NCI-H510A (cell line): ENCODE results near the gene TBL1Y.
"Not testable (repeated sequence)": the region's sequence is repeated elsewhere in the genome, so short reads cannot be mapped to it uniquely, and the experiment has no call there.

Experiments
- DNase-seq: peaks from one replicate; lab custom pipeline; 2025; lab: John Stamatoyannopoulos, UW

The TBL1Y gene

DNA sequence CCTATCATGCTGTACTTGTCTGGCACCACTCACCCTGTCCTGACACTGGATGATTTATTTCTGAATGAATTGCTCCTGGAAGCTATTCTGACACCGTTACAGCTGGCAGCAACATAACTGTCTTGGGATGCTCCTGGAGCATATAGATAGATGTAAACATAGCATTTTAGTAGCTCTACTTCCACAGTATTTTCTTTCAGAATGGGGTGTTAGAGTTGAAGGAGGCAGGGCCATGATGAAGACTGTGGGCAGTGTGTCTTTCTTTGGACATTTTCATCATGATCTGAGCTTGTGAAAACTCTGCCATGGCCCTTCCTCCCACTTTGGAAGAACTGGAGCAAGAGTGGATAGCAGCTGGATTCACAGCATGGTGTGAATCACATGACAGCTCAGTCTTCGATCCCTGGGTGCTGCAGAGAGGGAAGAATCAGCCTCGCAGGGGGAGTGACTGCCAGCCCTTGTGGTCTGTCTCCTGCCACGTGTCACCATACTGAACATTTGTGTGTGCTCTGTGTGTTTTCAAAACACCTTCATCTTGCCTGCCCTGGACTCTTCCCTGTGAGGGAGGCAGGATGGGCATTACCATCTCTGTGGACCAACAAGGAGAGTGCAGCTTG is 61.9 kb downstream of the TBL1Y start:
- no peak for DNase-seq

DNA sequence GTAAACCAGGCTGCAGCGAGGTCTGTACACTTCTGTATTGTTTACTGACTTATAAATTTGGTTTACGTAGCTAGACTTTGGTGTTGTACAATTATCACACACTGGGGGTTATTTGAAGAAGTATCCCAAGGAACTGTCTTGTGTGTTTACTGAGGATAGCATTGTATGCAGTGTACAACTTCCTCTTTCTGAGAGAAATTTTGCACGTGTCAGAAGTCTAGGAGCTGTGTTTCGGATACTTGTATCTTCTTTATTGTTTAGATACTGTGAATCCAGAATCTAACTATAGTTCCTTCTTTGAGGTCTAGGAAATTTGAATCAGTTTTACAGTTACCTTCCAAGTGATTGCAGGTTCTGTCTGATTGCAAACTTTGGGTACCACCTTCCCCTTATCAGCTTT is 64.5 kb downstream of the TBL1Y start:
- DNase-seq = no peak

DNA sequence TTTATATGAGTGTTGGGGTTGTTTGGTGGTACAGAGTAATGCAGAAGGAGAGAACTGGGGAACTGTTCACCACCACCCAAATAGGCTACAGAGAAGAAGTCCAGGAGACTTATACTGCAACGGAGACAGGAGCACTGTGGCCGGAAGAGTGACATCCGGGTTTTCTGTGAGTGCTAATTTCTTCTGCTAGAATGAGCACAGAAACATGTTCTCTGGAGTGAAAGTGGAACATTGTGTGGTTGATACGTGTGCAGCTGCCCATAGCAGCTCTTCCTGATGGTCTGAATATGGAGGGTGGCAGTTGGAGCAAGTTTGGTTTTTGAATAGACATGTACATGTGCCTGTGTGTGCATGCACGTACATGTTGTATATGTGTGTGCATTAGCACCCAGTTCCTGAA is 67.3 kb downstream of the TBL1Y start:
- DNase-seq = no peak

DNA sequence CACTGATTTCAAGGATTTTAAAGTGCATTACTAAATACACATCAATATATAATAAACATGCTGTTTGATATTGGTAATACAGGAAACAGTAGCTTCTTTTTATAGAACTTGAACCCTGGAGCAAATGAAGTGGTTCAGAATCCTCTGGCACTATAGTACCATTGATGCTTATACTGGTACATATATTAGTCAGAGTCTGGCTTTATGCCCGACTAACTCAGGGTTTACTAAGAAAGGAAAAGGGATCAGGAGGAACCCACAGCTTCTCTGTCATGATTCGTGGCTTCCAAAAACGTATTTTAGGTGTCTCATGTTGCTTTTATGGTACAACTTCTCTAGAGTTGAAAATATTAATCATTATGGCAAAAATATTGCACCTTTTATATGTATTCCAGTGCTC is 72.7 kb downstream of the TBL1Y start:
- DNase-seq = no peak

DNA sequence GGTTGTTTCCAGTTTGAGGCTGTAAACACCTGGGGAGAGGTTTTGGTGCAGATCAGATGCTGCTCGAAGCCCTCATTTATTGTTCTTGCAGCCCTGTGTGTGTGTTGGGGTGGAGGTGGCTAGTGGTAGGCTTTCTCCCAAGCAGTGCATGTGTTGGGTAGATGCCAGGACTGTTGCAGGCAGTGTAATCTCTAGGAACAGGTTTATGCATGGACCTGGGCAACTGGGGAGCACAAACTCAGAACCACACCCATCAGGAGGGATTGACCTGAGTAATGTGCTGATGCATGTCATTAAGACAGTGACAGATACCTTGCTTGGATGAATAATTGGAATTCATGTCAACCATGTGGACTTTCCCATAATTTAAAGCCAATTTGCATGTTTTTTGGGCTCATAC is 77.3 kb downstream of the TBL1Y start:
- DNase-seq = no peak

DNA sequence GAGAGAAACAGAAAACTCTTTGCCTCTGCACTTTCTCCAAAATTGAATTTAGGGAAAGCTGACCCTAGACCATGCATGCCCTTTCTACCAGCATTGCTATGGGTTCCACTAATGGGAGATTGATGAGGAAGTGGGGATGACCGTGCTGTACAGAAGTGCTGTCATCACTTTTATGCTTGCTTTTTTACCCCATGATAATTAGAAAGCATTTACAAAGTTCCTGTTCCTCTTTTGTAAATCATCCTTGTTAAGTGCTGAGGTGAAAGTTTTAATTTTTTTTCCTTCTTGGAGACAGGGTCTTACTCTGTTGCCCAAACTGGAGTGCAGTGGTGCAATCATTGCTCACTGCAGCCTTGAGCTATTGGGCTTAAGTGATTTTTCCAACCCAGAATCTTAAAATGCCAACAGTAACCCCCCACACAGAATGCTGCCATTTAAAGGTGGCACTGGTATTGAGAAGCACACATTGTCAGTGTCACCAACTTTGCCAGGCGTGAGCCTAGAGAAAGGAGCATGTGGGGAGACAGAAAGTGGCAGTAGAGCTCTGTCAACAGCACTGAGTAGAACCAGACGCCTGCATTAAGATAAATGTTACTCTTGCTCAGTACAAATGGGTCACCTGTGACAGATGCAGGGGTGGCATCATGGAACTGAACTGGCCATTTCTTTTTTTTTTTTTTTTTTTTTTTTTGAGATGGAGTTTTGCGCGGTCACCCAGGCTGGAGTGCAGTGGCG is 79.6 kb downstream of the TBL1Y start:
- no peak for DNase-seq

DNA sequence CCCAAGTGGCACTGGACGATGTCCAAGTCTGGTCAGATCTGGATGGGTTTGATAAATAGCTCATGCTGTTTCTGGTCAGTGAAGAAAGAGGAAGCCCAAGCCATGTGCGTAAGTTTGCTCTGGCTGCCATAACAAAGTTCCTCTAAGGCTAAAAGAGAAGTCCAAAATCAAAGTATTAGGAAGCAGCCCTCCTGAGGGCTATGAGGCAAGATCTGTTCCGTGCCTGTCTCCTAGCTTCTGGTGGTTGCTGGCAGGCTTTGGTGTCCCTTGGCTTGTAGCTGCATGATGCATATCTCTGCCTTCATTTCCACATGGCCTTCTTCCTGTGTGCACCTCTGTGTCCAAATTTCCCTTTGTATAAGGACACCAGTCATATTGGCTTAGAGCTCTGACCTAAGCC is 81.5 kb downstream of the TBL1Y start:
- no peak for DNase-seq

DNA sequence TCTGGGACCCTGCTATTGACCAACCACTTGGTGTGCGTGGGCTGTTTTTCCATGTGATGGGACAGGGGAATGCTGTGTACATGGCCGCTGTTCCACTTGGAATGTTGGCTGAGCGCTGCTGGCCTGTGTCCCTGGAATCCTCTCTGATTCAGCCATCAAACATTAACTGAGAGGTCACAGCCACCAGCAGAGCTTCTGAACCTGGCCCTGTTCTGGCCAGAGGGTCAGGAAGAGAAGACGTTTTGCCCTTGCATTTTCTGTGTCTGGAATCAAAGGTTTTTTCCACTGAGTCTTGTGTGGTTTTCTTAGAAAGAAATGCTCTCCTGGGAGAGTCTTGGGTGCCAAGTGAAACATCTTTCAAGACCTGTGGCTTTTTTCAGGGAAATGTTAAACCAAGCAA is 85.5 kb downstream of the TBL1Y start:
- DNase-seq = no peak

DNA sequence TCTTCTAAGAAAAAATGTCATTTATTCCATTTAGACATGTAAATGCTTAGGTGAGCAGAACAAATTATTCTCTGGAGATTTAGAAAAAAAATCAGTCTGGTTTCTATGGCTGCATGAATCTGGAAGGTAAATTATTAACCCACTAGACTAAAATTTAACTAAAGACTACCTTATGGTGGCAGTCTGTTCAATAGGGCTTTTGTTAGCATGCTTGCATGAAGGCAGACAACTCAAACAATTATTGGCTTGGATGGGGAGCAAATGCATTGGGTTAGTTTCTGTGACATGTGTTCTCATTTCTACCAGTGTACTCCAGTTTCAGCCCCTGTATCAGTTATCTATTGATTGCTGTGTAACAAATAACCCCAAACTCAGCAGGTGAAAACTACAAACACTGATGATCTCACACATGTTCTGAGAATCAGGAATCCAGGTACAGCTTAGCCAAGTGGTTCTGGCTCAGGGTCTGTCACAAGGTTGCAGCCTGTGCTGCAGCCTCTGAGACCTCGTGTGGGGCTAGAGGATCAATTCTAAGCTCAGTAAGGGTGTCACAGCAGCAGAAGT is 87.1 kb downstream of the TBL1Y start:
- DNase-seq = no peak

DNA sequence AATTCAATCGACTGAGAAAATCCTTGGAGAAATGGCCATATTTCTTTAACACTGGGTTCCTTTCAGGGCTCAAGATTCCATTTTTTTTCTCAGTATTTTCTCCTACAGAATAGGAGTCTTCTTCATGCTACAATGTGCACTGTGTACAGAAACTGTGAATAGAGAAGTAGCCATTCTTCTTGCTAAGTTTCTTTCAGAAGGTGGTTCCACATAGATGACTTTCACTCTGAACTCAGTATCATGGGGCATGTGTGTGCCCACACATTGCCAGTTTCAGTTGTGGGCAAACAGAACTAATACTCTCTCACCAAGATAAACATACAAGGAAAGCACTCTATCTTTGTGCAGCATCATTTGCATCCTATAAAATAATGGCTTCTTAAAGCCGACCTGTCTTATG is 89.4 kb downstream of the TBL1Y start:
- no peak for DNase-seq

DNA sequence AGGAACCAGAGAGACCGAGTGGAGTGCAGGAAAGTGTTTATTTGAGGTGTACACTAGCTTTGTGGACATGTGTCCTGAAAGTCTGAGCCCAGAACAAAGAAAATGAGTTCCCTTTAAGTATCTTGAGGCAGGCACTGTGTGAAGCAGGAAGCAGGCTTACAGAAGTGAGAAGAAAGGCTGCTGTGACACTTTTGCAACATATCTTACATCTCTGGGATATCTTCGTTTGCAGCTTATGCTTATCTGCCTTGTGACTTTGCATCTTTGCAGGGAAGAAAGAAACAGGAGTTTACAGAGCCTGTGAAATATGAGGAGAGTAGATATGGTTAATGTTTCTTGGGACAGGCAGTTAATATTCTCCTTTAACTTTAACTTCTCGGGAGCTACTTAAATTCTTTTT is 92.1 kb downstream of the TBL1Y start:
- DNase-seq = no peak

DNA sequence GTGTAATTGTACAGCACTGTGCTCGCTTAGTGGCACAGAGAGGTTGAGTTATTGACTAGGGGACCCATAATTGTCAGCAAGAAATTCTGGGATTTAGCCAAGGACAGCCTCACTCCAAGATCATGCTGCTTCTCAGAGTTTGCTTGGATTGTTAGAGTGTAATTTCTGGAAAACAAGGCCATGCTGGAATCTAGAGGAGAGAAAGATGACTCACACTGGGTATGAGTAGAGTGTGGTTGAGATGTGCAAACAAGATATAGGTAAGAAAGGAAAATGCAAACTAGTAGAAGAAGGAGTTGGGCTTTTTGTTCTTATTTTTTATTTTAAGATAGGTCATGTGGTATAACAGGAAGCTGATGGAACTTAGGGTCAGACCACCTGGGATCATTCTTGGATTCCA is 97.4 kb downstream of the TBL1Y start:
- DNase-seq = no peak

DNA sequence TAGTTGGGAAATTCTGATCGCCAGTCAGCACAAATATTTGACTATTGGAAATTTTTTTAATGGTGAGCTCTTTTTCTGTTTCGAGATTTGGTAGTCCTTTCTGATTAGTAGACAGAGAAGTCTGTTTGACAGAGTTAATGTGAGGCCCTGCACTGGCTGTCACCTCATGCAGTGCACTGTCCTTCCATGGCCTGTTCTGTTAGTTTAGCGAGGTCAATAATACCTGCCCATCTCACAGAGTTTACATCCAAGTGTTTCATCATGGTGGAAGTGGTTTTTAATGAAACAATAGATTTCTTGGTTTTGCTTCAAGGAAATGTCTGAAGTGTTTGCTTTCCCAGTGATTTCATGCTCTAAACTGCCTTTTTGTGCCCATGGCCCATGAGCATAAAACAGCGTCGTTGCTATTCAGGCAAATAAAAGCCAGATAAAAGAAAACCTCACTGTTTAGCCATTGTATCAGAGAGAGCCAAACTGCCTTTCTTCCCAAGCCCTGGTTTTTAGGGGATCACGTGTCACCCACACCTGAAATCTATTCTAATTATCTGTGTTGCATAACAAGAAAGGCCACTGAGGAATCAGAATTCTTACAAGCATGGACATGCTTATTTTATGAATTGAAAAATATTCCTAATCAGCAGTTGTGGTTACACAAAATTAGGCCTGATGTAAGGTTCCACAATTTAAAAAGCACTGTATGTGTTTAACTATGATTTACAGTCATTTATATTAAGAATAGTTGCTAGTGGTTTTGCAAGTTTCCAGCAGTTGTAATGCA is 98.3 kb downstream of the TBL1Y start:
- no peak for DNase-seq

DNA sequence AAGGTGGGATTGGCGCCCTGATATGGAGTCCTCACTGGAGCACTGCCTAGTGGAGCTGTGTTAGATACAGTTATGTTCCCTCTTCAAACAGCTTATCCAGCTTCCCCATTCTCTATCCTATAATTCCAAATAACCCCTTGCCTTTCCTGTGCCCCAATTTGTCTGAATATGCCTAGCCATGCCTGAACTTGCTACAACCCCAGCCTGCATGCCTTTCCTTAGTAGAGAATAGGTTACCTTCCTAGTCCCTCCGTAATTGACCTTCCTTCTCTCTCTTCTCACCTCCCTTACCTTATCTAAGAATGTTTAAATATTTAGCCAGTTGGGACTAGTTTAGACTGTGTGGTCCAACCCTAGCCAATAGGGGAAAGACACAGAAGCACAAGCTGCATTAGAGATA is 102.6 kb downstream of the TBL1Y start:
- no peak for DNase-seq

DNA sequence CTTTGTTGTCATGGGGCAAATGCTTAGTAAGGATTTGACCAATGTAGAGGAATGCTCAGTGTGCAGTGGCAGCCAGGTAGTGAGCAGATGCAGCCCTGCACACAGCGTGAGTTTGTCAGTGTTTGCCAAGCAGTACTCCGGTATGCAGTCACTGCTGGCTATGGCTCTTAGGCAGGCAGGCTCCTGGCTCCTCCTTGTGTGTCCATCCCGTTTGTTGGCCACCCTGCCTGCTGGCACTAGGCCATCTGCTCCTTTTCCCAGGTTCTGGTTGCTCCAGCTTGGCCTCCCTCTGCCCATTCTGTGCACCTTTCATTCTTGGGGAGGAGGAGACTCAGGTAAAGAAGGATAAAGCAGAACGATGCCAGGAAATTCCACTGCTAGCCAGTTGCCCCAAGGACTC is 106.0 kb downstream of the TBL1Y start:
- DNase-seq = no peak

DNA sequence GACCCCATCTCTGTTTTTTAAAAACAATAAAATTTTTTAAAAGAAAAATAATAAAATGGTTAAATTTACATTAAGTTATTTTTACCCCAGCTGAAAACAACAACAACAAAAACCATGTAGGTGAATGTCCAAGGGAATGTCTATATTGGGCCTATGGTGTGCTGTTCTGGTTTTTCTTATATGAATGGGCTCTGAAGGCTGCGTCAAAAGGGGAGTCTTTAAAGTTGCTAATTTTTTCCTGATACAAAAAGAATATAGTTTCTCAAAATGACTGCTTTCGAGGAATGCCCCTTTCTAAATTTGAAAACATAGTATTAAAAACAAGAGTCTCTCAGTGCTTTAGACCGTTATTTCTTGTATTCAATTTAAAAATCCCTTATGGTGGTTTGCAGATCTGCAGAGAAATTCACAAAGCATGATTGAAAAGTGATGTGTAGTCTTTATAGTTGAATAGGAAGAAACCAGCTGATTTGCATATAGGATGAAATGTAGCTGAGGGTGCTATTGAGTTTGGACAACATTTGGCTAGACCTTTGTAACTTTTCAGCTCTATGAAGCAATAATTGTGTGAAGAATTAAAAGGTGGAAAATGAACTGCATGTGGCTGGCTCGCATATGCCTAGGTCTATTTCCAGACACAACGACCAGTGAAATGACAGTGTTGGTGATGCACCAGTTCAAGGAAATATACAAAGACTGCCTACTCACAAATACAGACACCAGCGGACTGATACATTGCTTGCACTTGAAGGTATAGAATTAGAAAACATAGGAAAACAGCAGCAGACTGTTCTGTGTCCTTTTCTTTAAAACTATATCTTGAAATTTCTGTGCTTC is 107.0 kb downstream of the TBL1Y start:
- DNase-seq = no peak

DNA sequence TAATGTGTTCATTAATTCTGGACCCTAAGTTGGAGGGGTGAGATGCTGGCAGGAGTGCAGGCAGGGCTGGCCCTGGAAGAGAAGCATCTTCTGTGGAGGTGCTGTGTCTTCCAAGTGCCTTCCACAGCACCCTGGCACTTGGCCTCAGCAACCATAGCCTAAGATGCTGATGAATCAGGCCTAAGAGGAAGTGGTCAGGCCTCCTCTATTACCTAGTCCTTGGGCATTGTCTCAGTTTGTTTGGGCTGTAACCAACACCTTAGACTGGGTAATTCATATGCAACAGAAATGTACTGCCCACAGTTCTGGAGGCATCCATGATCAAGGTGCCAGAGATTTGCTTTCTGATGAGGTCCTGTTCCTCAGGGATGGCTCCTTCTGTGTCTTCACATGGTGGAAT is 128.5 kb downstream of the TBL1Y start:
- no peak for DNase-seq

DNA sequence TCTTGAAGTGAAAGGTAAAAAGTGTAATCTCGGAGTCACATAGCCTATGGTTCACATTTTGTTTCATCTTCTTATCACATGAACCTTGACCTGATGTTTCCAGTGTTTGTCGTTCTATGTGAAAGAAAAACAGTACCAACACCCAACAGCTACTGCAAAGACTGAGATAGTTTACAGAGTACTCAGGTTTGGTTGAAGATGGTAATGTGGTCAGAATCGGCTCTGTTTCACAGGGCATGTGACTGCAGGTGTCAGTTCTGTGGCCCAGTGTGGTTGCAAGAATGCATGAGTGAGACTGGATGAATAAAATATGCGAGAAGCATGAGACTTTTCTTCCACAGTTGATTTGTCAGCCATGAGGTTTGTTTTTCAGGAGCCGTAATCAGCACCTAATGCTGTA is 130.2 kb downstream of the TBL1Y start:
- DNase-seq = no peak

DNA sequence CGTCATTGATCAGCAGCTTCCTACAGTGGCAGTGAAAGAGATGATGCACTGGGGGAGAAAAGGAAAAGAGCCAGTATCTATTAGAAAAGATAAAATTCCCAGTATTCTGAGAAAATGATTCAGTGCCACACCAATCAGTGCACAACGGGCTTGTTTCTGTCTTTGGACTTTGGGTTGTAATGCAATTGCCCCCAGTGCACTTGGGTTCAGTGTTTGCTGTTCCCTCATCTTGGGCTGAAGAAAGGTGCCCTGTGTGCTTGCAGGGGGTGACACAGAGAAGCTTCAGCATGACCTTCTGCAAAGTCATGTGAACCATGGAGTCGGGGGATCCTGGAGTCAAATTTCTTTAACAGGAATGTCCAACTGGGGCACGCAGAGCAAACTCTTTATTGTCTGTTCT is 131.5 kb downstream of the TBL1Y start:
- DNase-seq = no peak

DNA sequence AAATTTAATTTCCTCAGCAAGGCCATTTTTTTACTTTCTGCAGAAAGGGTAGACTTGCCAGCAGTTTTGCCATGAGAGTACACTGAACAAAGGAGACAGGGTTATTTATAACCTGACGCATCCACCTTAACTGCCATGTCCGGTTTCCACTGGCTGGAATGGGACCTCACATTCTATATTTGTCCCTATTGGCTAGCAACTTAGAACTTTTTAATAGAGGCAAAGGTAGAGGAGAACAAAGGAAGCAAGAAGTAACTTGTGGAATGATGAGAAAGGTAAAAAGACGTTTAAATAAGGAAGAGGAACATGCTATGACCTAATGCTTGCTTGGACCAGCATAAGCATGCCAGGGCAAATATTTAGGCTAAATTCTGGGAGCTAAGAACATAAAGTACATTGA is 142.0 kb downstream of the TBL1Y start:
- DNase-seq = not testable (repeated sequence)

DNA sequence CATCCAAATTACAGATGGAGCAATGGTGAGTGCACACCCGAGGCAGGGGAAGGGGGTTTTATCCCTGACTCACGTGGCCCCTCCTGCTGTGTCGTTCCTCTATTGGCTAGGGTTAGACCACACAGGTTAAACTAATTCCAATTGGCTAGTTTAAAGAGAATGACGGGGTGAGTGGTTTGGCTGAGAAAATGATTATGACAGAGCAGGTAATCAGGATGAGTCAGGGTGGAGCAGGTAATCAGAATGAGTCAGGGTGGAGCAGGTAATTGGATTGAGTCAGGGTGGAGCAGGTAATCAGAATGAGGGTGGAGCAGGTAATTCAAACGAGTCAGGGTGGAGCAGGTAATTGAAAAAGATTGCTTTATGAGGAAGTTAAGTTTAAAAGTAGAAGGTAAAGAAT is 146.4 kb downstream of the TBL1Y start:
- no peak for DNase-seq

DNA sequence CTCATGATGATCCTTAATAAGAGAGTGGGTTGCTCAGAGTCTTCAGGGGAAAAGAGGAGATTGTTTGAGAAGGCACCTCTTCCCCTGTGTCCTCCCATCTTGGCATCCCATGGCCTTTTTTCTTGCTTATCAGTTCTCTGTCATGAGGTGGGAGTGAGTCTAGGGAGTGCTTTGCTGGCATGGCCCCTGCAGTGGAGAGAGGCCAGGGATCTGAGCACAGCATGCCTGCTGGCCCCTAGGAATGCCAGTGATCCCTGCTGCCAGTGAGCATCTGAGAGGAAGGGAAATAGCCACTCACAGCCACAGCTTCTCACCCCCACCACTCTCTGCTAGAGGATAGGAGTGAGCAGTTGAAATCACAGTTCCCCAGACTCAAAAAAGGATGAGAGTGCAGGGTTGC is 168.2 kb downstream of the TBL1Y start:
- no peak for DNase-seq
